B cell (primary cell): ENCODE data around the gene ZNF618.

Source experiments
- EZH2 ChIP-seq: IDR thresholded peaks from 2 replicates; pipeline ENCODE4 v1.6.1; 2012; ENCODE audit warnings: borderline replicate concordance, low read depth, mild to moderate bottlenecking, moderate library complexity, low read length; ENCODE audit not compliant: insufficient read depth, poor library complexity, severe bottlenecking
- TF ChIP-seq, protein P1 (sequence below): fragments of 200-600 bp; IDR thresholded peaks from one replicate; pipeline ENCODE4 v1.8.0; 2022; ENCODE audit warnings: antibody characterized with exemption, mild to moderate bottlenecking

DNA sequence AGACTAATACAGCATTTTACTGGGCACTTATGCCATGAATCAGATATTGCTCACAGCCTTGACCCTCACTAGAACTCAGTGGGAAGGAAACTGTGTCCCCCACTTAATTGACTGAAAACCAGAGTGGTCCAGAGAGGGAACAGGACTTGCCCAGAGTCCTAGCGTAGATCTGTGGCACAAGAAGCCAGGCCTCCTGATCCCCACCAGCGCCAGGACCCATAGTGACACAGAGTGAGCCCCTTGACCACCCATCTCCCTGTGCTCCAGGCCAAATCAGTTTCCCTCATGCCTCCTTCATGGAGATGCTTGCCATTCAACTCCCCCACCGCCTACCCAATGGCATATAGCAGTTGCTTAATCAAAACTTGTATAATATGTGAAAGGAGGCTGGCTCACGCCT is 214.7 kb downstream of the ZNF618 start:
- TF ChIP-seq, protein P1, sequence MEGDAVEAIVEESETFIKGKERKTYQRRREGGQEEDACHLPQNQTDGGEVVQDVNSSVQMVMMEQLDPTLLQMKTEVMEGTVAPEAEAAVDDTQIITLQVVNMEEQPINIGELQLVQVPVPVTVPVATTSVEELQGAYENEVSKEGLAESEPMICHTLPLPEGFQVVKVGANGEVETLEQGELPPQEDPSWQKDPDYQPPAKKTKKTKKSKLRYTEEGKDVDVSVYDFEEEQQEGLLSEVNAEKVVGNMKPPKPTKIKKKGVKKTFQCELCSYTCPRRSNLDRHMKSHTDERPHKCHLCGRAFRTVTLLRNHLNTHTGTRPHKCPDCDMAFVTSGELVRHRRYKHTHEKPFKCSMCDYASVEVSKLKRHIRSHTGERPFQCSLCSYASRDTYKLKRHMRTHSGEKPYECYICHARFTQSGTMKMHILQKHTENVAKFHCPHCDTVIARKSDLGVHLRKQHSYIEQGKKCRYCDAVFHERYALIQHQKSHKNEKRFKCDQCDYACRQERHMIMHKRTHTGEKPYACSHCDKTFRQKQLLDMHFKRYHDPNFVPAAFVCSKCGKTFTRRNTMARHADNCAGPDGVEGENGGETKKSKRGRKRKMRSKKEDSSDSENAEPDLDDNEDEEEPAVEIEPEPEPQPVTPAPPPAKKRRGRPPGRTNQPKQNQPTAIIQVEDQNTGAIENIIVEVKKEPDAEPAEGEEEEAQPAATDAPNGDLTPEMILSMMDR: no peak
- TF ChIP-seq EZH2: no peak
